PC-3 (cell line): ENCODE measurements around the gene INHBE.
"Not testable (repeated sequence)": the region's sequence is repeated elsewhere in the genome, so short reads cannot be mapped to it uniquely, and the experiment has no call there.

Experiments used
- CTCF ChIP-seq: fragments of 300-600 bp; sonication (generic); conservative IDR thresholded peaks from 2 replicates; pipeline ENCODE4 v1.5.1; 2017; ENCODE audit warnings: antibody characterized with exemption, low read depth, mild to moderate bottlenecking, low read length
- EZH2phosphoT487 ChIP-seq: fragments of 300-600 bp; sonication (generic); IDR thresholded peaks from 2 replicates; pipeline ENCODE4 v1.6.1; 2018; ENCODE audit warnings: mild to moderate bottlenecking, antibody characterized with exemption, low read length, borderline replicate concordance

DNA sequence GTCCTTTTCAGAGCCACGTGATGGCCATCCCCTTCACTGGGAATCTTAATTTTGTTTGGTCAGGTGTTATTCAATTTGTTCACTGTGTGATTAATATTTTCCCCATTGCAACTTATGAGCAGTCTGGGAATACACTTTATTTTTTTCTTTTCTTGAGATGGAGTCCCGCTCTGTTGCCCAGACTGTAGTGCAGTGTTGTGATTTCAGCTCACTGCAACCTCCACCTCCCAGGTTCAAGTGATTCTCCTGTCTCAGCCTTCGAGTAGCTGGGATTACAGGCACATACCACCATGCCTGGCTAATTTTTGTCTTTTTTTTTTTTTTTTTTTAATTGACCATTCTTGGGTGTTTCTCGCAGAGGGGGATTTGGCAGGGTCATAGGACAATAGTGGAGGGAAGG lies 51.4 kb downstream of the INHBE start:
- TF ChIP-seq CTCF, EZH2phosphoT487: not testable (repeated sequence)
